H9 (cell line): ENCODE data around the gene TMC3. TPM values are rescaled to one million over a fixed set of nuclear protein-coding genes. Genes with fewer than 3 reads are reported as not detected.

Source experiments
- DNase-seq: peaks from one replicate; pipeline ENCODE4 v3.0.0-alpha.2; 2017
- H2AFZ ChIP-seq: one replicate; pipeline ENCODE4 v1.6.1; 2013; ENCODE audit warnings: mild to moderate bottlenecking, low read length, control low read depth, moderate library complexity
- H2AK5ac ChIP-seq: 2 replicates; pipeline ENCODE4 v1.6.1; 2013; ENCODE audit warnings: low read length, control low read depth, mixed read lengths; ENCODE audit not compliant: insufficient read length
- H2BK120ac ChIP-seq: one replicate; pipeline ENCODE4 v1.6.1; 2013; ENCODE audit warnings: low read depth, mild to moderate bottlenecking, low read length, control low read depth, inconsistent platforms; ENCODE audit not compliant: poor library complexity, severe bottlenecking
- H2BK12ac ChIP-seq: 2 replicates; pipeline ENCODE4 v1.6.1; 2013; ENCODE audit warnings: low read length, control low read depth, mixed read lengths, low read depth; ENCODE audit not compliant: insufficient read length
- H2BK15ac ChIP-seq: 2 replicates; pipeline ENCODE4 v1.6.1; 2013; ENCODE audit warnings: low read depth, low read length, control low read depth
- H2BK20ac ChIP-seq: one replicate; pipeline ENCODE4 v1.6.1; 2013; ENCODE audit warnings: low read depth, mild to moderate bottlenecking, low read length, control low read depth, inconsistent platforms; ENCODE audit not compliant: poor library complexity, severe bottlenecking
- H2BK5ac ChIP-seq: 2 replicates; pipeline ENCODE4 v1.6.1; 2013; ENCODE audit warnings: low read length, control low read depth, mixed read lengths; ENCODE audit not compliant: insufficient read length
- H3K14ac ChIP-seq: 2 replicates; pipeline ENCODE4 v1.6.1; 2013; ENCODE audit warnings: low read length, control low read depth; ENCODE audit not compliant: insufficient read depth
- H3K18ac ChIP-seq: 2 replicates; pipeline ENCODE4 v1.6.1; 2013; ENCODE audit warnings: low read depth, mild to moderate bottlenecking, mixed read lengths, low read length, control low read depth; ENCODE audit not compliant: insufficient read length
- H3K23ac ChIP-seq: 2 replicates; pipeline ENCODE4 v1.6.1; 2013; ENCODE audit warnings: low read length, control low read depth, mixed read lengths, low read depth; ENCODE audit not compliant: insufficient read length
- H3K23me2 ChIP-seq: 2 replicates; pipeline ENCODE4 v1.6.1; 2013; ENCODE audit warnings: low read depth, mild to moderate bottlenecking, mixed read lengths, low read length, control low read depth; ENCODE audit not compliant: insufficient read length, poor library complexity, severe bottlenecking
- H3K27ac ChIP-seq: 2 replicates; pipeline ENCODE4 v1.5.1; 2013; ENCODE audit warnings: low read length, control low read depth, mixed read lengths, low read depth; ENCODE audit not compliant: insufficient read length
- H3K27me3 ChIP-seq: 2 replicates; pipeline ENCODE4 v1.6.1; 2013; ENCODE audit warnings: low read length, control low read depth, inconsistent platforms; ENCODE audit not compliant: insufficient read depth
- H3K4ac ChIP-seq: 2 replicates; pipeline ENCODE4 v1.6.1; 2013; ENCODE audit warnings: low read depth, mild to moderate bottlenecking, control low read depth, inconsistent platforms, low read length, moderate library complexity
- H3K4me1 ChIP-seq: 2 replicates; pipeline ENCODE4 v1.6.1; 2013; ENCODE audit warnings: low read length, control low read depth, inconsistent platforms; ENCODE audit not compliant: insufficient read depth
- H3K4me2 ChIP-seq: 2 replicates; pipeline ENCODE4 v1.6.1; 2013; ENCODE audit warnings: low read length, control low read depth, mixed read lengths; ENCODE audit not compliant: insufficient read length, insufficient read depth
- H3K56ac ChIP-seq: 2 replicates; pipeline ENCODE4 v1.6.1; 2013; ENCODE audit warnings: low read depth, mild to moderate bottlenecking, mixed read lengths, low read length, control low read depth; ENCODE audit not compliant: insufficient read length
- H3K79me1 ChIP-seq: 2 replicates; pipeline ENCODE4 v1.6.1; 2013; ENCODE audit warnings: low read depth, mild to moderate bottlenecking, moderate library complexity, low read length, control low read depth, inconsistent platforms; ENCODE audit not compliant: insufficient read depth, poor library complexity, severe bottlenecking
- H3K79me2 ChIP-seq: 2 replicates; pipeline ENCODE4 v1.6.1; 2013; ENCODE audit warnings: low read length, control low read depth, inconsistent platforms; ENCODE audit not compliant: insufficient read depth
- H3K9ac ChIP-seq: 2 replicates; pipeline ENCODE4 v1.6.1; 2013; ENCODE audit warnings: low read length, control low read depth, mixed read lengths; ENCODE audit not compliant: insufficient read length; ENCODE audit errors: extremely low read depth
- H3K9me3 ChIP-seq: one replicate; pipeline ENCODE4 v1.6.1; 2013; ENCODE audit warnings: low read depth, low read length, inconsistent platforms; ENCODE audit not compliant: control insufficient read depth
- H3T11ph ChIP-seq: one replicate; pipeline ENCODE4 v1.6.1; 2013; ENCODE audit warnings: mild to moderate bottlenecking, low read length, control low read depth, inconsistent platforms
- H4K20me1 ChIP-seq: one replicate; pipeline ENCODE4 v1.6.1; 2013; ENCODE audit not compliant: control insufficient read depth, insufficient read length, insufficient read depth
- H4K5ac ChIP-seq: 2 replicates; pipeline ENCODE4 v1.6.1; 2013; ENCODE audit warnings: low read depth, mild to moderate bottlenecking, mixed read lengths, low read length, control low read depth; ENCODE audit not compliant: insufficient read length
- H4K8ac ChIP-seq: replicated peaks from 2 replicates; pipeline ENCODE4 v1.6.1; 2013; ENCODE audit warnings: low read length, control low read depth, mixed read lengths, low read depth; ENCODE audit not compliant: insufficient read length
- H4K91ac ChIP-seq: 2 replicates; pipeline ENCODE4 v1.6.1; 2013; ENCODE audit warnings: low read depth, mild to moderate bottlenecking, moderate library complexity, mixed read lengths, low read length, control low read depth; ENCODE audit not compliant: insufficient read length
- H3K27ac Mint-ChIP-seq, 3 experiments: 2 replicates in 2 of 3; 3 replicates in 1 of 3; pipeline ENCODE4 v1.8.0; 2020 to 2021; ENCODE audit warnings: mixed read lengths in 3 of 3, mild to moderate bottlenecking in 1 of 3, moderate library complexity in 1 of 3
- H3K27me3 Mint-ChIP-seq: 2 replicates; pipeline ENCODE4 v1.8.0; 2021; ENCODE audit warnings: low read depth, mild to moderate bottlenecking, moderate library complexity, mixed read lengths
- H3K36me3 Mint-ChIP-seq, 3 experiments: 2 replicates in 2 of 3; 3 replicates in 1 of 3; pipeline ENCODE4 v1.8.0; 2020 to 2021; ENCODE audit warnings: low read depth in 3 of 3, mixed read lengths in 3 of 3; ENCODE audit not compliant: insufficient read depth in 1 of 3
- H3K4me1 Mint-ChIP-seq, 2 experiments: 2 replicates each; pipeline ENCODE4 v1.8.0; 2020; ENCODE audit warnings: mixed read lengths in 2 of 2
- H3K4me3 Mint-ChIP-seq, 2 experiments: 2 replicates in 1 of 2; 3 replicates in 1 of 2; pipeline ENCODE4 v1.8.0; 2020 to 2021; ENCODE audit warnings: mild to moderate bottlenecking in 2 of 2, mixed read lengths in 2 of 2, moderate library complexity in 1 of 2
- H3K9me3 Mint-ChIP-seq, 2 experiments: 2 replicates in 1 of 2; 3 replicates in 1 of 2; pipeline ENCODE4 v1.8.0; 2020; ENCODE audit warnings: mild to moderate bottlenecking in 2 of 2, mixed read lengths in 2 of 2, moderate library complexity in 1 of 2
- WGBS: extraction: QIAGEN DNeasy Blood & Tissue Kit; methylation state at CpG from one replicate; pipeline ENCODE4 v1.1.7; 2013; ENCODE audit warnings: missing lambda C conversion rate, low lambda C conversion rate, mixed read lengths; ENCODE audit not compliant: insufficient read length; ENCODE audit errors: extremely low coverage; 5-methylcytosine and 5-hydroxymethylcytosine counted together
- total RNA-seq: library from RNA; stranded (reverse); gene quantifications from 2 replicates; pipeline ENCODE4 v1.2.1, GENCODE V29; 2021
- TF ChIP-seq, protein P1 (sequence below): fragments of 200-600 bp; sonication (generic); conservative IDR thresholded peaks from 3 replicates; pipeline ENCODE4 v1.8.0; 2021; ENCODE audit warnings: antibody characterized with exemption, mild to moderate bottlenecking

Gene TMC3
- total RNA-seq, 1 experiment from 2014 or later = not detected

DNA sequence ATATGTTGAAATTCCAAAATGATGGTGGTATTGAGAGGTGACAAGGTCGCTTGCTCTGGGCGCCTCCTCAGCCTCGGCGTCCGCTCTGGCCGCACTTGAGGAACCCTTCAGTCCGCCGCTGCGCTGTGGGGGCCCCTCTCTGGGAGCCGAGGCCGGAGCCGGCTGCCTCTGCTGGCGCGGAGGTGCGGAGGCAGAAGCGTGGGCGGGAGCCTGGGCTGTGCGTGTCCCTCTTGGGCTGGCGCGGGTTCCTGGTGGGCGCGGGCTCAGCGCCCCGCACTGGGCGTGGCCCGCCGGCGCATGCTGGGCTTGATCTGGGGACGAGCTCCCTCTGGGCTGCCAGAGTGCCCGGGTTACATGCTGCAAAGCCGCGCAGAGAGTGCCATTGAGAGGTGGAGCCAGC is 39.8 kb upstream of the TMC3 start:
- no peaks in the 10 kb centered on the region for H3K36me3 Mint-ChIP-seq
- no peak for DNase-seq
- TF ChIP-seq, protein P1, sequence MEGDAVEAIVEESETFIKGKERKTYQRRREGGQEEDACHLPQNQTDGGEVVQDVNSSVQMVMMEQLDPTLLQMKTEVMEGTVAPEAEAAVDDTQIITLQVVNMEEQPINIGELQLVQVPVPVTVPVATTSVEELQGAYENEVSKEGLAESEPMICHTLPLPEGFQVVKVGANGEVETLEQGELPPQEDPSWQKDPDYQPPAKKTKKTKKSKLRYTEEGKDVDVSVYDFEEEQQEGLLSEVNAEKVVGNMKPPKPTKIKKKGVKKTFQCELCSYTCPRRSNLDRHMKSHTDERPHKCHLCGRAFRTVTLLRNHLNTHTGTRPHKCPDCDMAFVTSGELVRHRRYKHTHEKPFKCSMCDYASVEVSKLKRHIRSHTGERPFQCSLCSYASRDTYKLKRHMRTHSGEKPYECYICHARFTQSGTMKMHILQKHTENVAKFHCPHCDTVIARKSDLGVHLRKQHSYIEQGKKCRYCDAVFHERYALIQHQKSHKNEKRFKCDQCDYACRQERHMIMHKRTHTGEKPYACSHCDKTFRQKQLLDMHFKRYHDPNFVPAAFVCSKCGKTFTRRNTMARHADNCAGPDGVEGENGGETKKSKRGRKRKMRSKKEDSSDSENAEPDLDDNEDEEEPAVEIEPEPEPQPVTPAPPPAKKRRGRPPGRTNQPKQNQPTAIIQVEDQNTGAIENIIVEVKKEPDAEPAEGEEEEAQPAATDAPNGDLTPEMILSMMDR = no peak
- Histone ChIP-seq H2BK5ac (no peak overlapping the region), H4K5ac (no peak overlapping the region), H3K14ac (no peak overlapping the region), H2BK12ac (no peak overlapping the region), H3K9ac (no peak overlapping the region), H3K9me3 (no peaks in the 10 kb centered on the region), H3K56ac (no peak overlapping the region), H2AFZ (no peak overlapping the region), H2BK15ac (no peak overlapping the region), H3K27ac (no peak overlapping the region), H3T11ph (no peak overlapping the region), H3K23ac (no peak overlapping the region), H3K4ac (no peak overlapping the region), H2BK20ac (no peak overlapping the region), H2AK5ac (no peak overlapping the region), H3K4me1 (peaks cover 6% of the 10 kb centered on the region; the same call in 1 of the 2 replicates), H3K4me2 (no peak overlapping the region), H3K18ac (no peak overlapping the region), H4K20me1 (no peaks in the 10 kb centered on the region), H3K23me2 (no peaks in the 10 kb centered on the region), H3K79me1 (no peaks in the 10 kb centered on the region), H4K8ac (no peak overlapping the region), H3K79me2 (no peaks in the 10 kb centered on the region), H3K27me3 (no peaks in the 10 kb centered on the region), H4K91ac (no peak overlapping the region), H2BK120ac (no peak overlapping the region)
- H3K27me3 Mint-ChIP-seq = no peaks in the 10 kb centered on the region; the same call in 1 of the 2 replicates
- H3K4me1 Mint-ChIP-seq = peaks cover 16 to 20% of the 10 kb centered on the region in 2 experiments
- no CpG with 5 or more reads among the region's 32 CpGs for WGBS
- no peak overlapping the region for H3K4me3 Mint-ChIP-seq
- no peak overlapping the region for H3K27ac Mint-ChIP-seq
- no peaks in the 10 kb centered on the region for H3K9me3 Mint-ChIP-seq
